SK-N-SH treated with all-trans-retinoic acid at 6 μM for 48 hours (cell line): ENCODE data around the gene ALX4.

Experiments used
- ARNTL ChIP-seq: fragments of 450-650 bp; formaldehyde crosslinking; IDR thresholded peaks from 2 replicates; pipeline ENCODE4 v1.5.0; 2020; ENCODE audit warnings: low read depth, mild to moderate bottlenecking, moderate library complexity, borderline replicate concordance
- PATZ1 ChIP-seq: fragments of 250-450 bp; sonication (Bioruptor Pico); IDR thresholded peaks from 2 replicates; pipeline ENCODE4 v1.8.0; 2020; ENCODE audit warnings: mild to moderate bottlenecking, moderate library complexity, borderline replicate concordance
- ZFP30 ChIP-seq: fragments of 450-650 bp; formaldehyde crosslinking; IDR thresholded peaks from 2 replicates; pipeline ENCODE4 v1.5.0; 2022; ENCODE audit warnings: mild to moderate bottlenecking, moderate library complexity
- ZNF70 ChIP-seq: fragments of 450-650 bp; formaldehyde crosslinking; IDR thresholded peaks from 2 replicates; pipeline ENCODE4 v1.5.0; 2020; ENCODE audit warnings: mild to moderate bottlenecking, moderate library complexity
- ZNF8 ChIP-seq: fragments of 450-650 bp; formaldehyde crosslinking; IDR thresholded peaks from 2 replicates; pipeline ENCODE4 v1.5.0; 2020; ENCODE audit warnings: mild to moderate bottlenecking, moderate library complexity
- TF ChIP-seq, protein P1 (sequence below): fragments of 250-450 bp; sonication (Bioruptor Pico); IDR thresholded peaks from 2 replicates; pipeline ENCODE4 v1.5.1; 2020; ENCODE audit warnings: low read depth, mild to moderate bottlenecking, moderate library complexity

DNA sequence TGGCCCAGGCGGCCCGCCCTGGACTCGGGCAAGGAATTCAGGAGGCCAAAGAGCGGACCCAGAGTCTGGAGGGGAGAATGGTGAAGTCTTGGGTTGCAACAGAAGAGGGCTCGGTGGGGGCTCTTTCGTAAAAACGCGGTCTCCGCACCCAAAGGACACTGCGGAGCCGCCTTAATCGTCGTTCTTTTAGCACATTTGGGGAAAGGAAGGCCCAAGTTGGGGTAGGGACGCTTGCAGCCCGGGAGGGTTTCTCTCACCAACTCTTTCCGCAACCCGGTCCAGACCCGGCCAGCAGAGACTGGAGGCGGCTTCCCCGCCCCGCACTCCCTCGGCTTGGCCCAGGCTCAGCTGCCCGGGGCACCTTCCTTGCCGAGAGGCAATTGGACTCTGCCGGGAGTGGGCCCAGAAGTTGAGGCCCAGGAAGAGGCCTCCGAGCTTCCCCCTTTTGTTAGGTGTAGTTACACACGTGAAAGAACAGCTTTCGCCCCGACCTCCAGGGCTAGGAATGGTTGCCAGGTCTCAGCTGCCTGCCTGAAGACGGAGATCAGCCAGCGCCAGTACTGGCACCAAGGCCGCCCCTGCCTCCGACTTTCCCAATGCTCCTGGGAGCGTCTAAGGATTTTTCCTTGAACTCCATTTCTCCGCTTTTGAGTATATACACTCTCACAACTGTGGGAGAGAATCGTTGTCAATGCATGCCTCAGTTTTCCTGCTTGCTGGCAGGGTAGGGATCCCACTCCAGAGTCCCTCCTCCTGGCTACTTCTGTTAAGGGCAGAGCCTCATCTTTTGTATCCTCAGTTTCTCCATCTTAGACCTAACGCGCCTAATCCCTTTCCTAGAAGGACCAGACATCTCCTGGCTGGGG is 3.7 kb downstream of the ALX4 start:
- TF ChIP-seq ZFP30: no peak
- TF ChIP-seq, protein P1, sequence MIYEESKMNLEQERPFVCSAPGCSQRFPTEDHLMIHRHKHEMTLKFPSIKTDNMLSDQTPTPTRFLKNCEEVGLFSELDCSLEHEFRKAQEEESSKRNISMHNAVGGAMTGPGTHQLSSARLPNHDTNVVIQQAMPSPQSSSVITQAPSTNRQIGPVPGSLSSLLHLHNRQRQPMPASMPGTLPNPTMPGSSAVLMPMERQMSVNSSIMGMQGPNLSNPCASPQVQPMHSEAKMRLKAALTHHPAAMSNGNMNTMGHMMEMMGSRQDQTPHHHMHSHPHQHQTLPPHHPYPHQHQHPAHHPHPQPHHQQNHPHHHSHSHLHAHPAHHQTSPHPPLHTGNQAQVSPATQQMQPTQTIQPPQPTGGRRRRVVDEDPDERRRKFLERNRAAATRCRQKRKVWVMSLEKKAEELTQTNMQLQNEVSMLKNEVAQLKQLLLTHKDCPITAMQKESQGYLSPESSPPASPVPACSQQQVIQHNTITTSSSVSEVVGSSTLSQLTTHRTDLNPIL (CRISPR knock-in tag): no peak
- TF ChIP-seq ZNF70 (CRISPR knock-in tag): no peak
- no peak for TF ChIP-seq ZNF8 (CRISPR knock-in tag)
- TF ChIP-seq ARNTL (CRISPR knock-in tag): no peak
- TF ChIP-seq PATZ1: no peak
